Upper lobe of left lung (tissue), 4 donors: ENCODE results near the gene EEPD1.

ENCODE experiments used
- POLR2A ChIP-seq, 4 donors: fragments of 450-650 bp; IDR thresholded peaks; one replicate each; pipeline ENCODE4 v1.5.1; 2016 to 2017; ENCODE audit warnings: antibody characterized with exemption in 4 of 4, mild to moderate bottlenecking in 2 of 4
- TF ChIP-seq, protein P1 (sequence below), 6 experiments: fragments of 450-650 bp in 4 of 6; fragments of 200-600 bp in 2 of 6; sonication (generic) in 2 of 6; IDR thresholded peaks; one replicate each; pipeline ENCODE4 v1.5.1; 2016 to 2019; ENCODE audit warnings: antibody characterized with exemption in 6 of 6

DNA sequence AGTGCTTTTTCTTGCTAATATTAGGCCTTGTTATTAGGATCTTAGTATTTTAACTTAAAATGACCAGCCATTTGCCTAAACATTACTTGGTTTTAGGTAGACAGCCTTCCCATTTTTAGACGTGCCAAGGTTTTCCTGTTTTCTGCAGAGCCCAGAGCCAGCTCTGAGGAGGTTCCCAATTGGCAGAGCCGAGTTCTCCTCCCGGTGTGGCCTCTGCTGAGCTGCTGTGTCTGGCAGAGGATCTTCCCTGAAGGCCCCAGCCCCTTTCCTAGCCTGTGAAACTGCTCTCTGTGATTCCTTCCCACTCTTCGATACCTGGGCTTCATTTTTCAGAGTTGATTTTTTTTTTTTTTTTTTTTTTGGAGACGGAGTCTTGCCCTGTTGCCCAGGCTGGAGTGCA is 91.4 kb downstream of the EEPD1 start:
- TF ChIP-seq, protein P1, sequence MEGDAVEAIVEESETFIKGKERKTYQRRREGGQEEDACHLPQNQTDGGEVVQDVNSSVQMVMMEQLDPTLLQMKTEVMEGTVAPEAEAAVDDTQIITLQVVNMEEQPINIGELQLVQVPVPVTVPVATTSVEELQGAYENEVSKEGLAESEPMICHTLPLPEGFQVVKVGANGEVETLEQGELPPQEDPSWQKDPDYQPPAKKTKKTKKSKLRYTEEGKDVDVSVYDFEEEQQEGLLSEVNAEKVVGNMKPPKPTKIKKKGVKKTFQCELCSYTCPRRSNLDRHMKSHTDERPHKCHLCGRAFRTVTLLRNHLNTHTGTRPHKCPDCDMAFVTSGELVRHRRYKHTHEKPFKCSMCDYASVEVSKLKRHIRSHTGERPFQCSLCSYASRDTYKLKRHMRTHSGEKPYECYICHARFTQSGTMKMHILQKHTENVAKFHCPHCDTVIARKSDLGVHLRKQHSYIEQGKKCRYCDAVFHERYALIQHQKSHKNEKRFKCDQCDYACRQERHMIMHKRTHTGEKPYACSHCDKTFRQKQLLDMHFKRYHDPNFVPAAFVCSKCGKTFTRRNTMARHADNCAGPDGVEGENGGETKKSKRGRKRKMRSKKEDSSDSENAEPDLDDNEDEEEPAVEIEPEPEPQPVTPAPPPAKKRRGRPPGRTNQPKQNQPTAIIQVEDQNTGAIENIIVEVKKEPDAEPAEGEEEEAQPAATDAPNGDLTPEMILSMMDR (IDR thresholded peaks at IDR 0.05) = no peak
- no peak for TF ChIP-seq POLR2A (IDR thresholded peaks at IDR 0.05)
